WTC11 (cell line): ENCODE measurements around the gene ADGRB3. TPM values are rescaled to one million over a fixed set of nuclear protein-coding genes. Genes with fewer than 3 reads are reported as not detected.

Source experiments
- ATAC-seq: fragments of 200-7000 bp; cut with Tn5 transposase; 2 replicates; pipeline ENCODE4 v1.10.0; 2021; ENCODE audit warnings: mild to moderate bottlenecking, moderate library complexity
- CTCF ChIA-PET: fragments of 300-600 bp; sonication (Branson Sonifier 250); formaldehyde crosslinking; loops from one replicate; lab custom pipeline; 2021; ENCODE audit warnings: antibody characterized with exemption; lab: Charles Lee
- POLR2A ChIA-PET: fragments of 350-600 bp; sonication (Branson Sonifier 250); formaldehyde crosslinking; loops from one replicate; lab custom pipeline; 2021; ENCODE audit warnings: antibody characterized with exemption; lab: Charles Lee
- DNase-seq: peaks from one replicate; pipeline ENCODE4 v3.0.0; 2021; ENCODE audit warnings: low spot score
- H3K27ac Mint-ChIP-seq: 2 replicates; pipeline ENCODE4 v1.8.0; 2021; ENCODE audit warnings: mixed read lengths
- H3K27me3 Mint-ChIP-seq: 2 replicates; pipeline ENCODE4 v1.8.0; 2021; ENCODE audit warnings: low read depth, mild to moderate bottlenecking, moderate library complexity, mixed read lengths
- H3K36me3 Mint-ChIP-seq: 2 replicates; pipeline ENCODE4 v1.8.0; 2021; ENCODE audit warnings: mixed read lengths
- H3K4me1 Mint-ChIP-seq: 2 replicates; pipeline ENCODE4 v1.8.0; 2022; ENCODE audit warnings: mixed read lengths
- H3K4me3 Mint-ChIP-seq: 2 replicates; pipeline ENCODE4 v1.8.0; 2021; ENCODE audit warnings: mild to moderate bottlenecking, moderate library complexity, mixed read lengths
- H3K9me3 Mint-ChIP-seq: 2 replicates; pipeline ENCODE4 v1.8.0; 2021; ENCODE audit warnings: mixed read lengths
- ARID4B ChIP-seq: sonication (generic); formaldehyde crosslinking; IDR thresholded peaks from 2 replicates; pipeline ENCODE4 v1.8.0; 2023; ENCODE audit warnings: missing genetic modification reagents, mild to moderate bottlenecking, borderline replicate concordance
- ATF3 ChIP-seq: sonication (generic); formaldehyde crosslinking; conservative IDR thresholded peaks from 2 replicates; pipeline ENCODE4 v1.8.1; 2022; ENCODE audit warnings: mild to moderate bottlenecking, missing genetic modification reagents
- CBFB ChIP-seq: sonication (generic); formaldehyde crosslinking; IDR thresholded peaks from 2 replicates; pipeline ENCODE4 v1.8.1; 2022; ENCODE audit warnings: mild to moderate bottlenecking, low read depth, missing genetic modification reagents
- E2F1 ChIP-seq: sonication (generic); formaldehyde crosslinking; IDR thresholded peaks from 2 replicates; pipeline ENCODE4 v1.8.0; 2022; ENCODE audit warnings: mild to moderate bottlenecking, missing genetic modification reagents
- GRHL2 ChIP-seq: fragments of 250-450 bp; sonication (Bioruptor Pico); IDR thresholded peaks from 2 replicates; pipeline ENCODE4 v1.8.0; 2022; ENCODE audit warnings: mild to moderate bottlenecking, moderate library complexity; ENCODE audit not compliant: insufficient replicate concordance, severe bottlenecking
- MYBL2 ChIP-seq: sonication (generic); formaldehyde crosslinking; IDR thresholded peaks from 2 replicates; pipeline ENCODE4 v1.8.1; 2023; ENCODE audit warnings: mild to moderate bottlenecking, moderate library complexity, missing genetic modification reagents
- NFATC4 ChIP-seq: fragments of 250-450 bp; sonication (Bioruptor Pico); IDR thresholded peaks from 2 replicates; pipeline ENCODE4 v1.9.0; 2021; ENCODE audit warnings: mild to moderate bottlenecking
- PRDM15 ChIP-seq: sonication (generic); formaldehyde crosslinking; IDR thresholded peaks from 2 replicates; pipeline ENCODE4 v1.8.0; 2022; ENCODE audit warnings: missing genetic modification reagents
- PREB ChIP-seq: sonication (generic); formaldehyde crosslinking; IDR thresholded peaks from 2 replicates; pipeline ENCODE4 v1.8.1; 2022; ENCODE audit warnings: mild to moderate bottlenecking, missing genetic modification reagents, moderate library complexity, borderline replicate concordance
- SOX15 ChIP-seq: fragments of 250-450 bp; sonication (Bioruptor Pico); IDR thresholded peaks from 2 replicates; pipeline ENCODE4 v1.9.0; 2021; ENCODE audit warnings: mild to moderate bottlenecking
- TCF7 ChIP-seq: sonication (generic); formaldehyde crosslinking; IDR thresholded peaks from 2 replicates; pipeline ENCODE4 v1.8.0; 2022; ENCODE audit warnings: mild to moderate bottlenecking, low read depth, missing genetic modification reagents, moderate library complexity
- TEAD1 ChIP-seq: sonication (generic); formaldehyde crosslinking; IDR thresholded peaks from 2 replicates; pipeline ENCODE4 v1.8.0; 2022; ENCODE audit warnings: mild to moderate bottlenecking, missing genetic modification reagents
- TP53 ChIP-seq: sonication (generic); formaldehyde crosslinking; IDR thresholded peaks from 2 replicates; pipeline ENCODE4 v1.8.1; 2023; ENCODE audit warnings: mild to moderate bottlenecking, missing genetic modification reagents
- USF1 ChIP-seq: sonication (generic); formaldehyde crosslinking; IDR thresholded peaks from 2 replicates; pipeline ENCODE4 v1.8.0; 2022; ENCODE audit warnings: mild to moderate bottlenecking, missing genetic modification reagents
- ZNF232 ChIP-seq: sonication (generic); formaldehyde crosslinking; IDR thresholded peaks from 2 replicates; pipeline ENCODE4 v1.8.0; 2022; ENCODE audit warnings: mild to moderate bottlenecking, missing genetic modification reagents
- ZNF416 ChIP-seq: fragments of 250-450 bp; sonication (Bioruptor Pico); IDR thresholded peaks from 2 replicates; pipeline ENCODE4 v1.9.0; 2021; ENCODE audit warnings: mild to moderate bottlenecking, inconsistent platforms
- total RNA-seq: library from RNA; stranded (reverse); gene quantifications from 3 replicates; pipeline ENCODE4 v1.2.3, GENCODE V29; 2021

ADGRB3 gene
- total RNA-seq, 1 experiment from 2014 or later: 1.9 TPM

GRCh38 chr6:68758559-68758958 lies 123.5 kb downstream of the ADGRB3 start (continued):
- TF ChIP-seq ZNF416 (CRISPR knock-in tag): no peak

- no peaks in the 10 kb centered on the region for H3K27me3 Mint-ChIP-seq
- no peaks in the 10 kb centered on the region for H3K36me3 Mint-ChIP-seq
- no peak overlapping the region for H3K4me3 Mint-ChIP-seq
- H3K27ac Mint-ChIP-seq: no peak overlapping the region
- H3K4me1 Mint-ChIP-seq: no peaks in the 10 kb centered on the region
- no peak for TF ChIP-seq PRDM15 (CRISPR knock-in tag)
- TF ChIP-seq GRHL2 (CRISPR knock-in tag): no peak
- no peak for TF ChIP-seq MYBL2
- TF ChIP-seq CBFB: no peak
- no peak for TF ChIP-seq PREB
- TF ChIP-seq USF1 (CRISPR knock-in tag): no peak
- no peak for TF ChIP-seq ZNF232 (CRISPR knock-in tag)
- TF ChIP-seq E2F1: no peak
- no peak for TF ChIP-seq NFATC4 (CRISPR knock-in tag)
- no peak for TF ChIP-seq TCF7 (CRISPR knock-in tag)
- TF ChIP-seq TEAD1 (CRISPR knock-in tag): no peak
- TF ChIP-seq ATF3 (CRISPR knock-in tag): no peak
- TF ChIP-seq SOX15 (CRISPR knock-in tag): no peak
- TF ChIP-seq ARID4B (CRISPR knock-in tag): no peak
- no peak for TF ChIP-seq TP53 (CRISPR knock-in tag)
- DNase-seq: no peak
- H3K9me3 Mint-ChIP-seq: no peaks in the 10 kb centered on the region
- POLR2A ChIA-PET: no interaction called here
- ATAC-seq: no peak
- CTCF ChIA-PET: no interaction called here
Measured at GRCh38 chr6:68760485-68760884, 125.4 kb downstream of the ADGRB3 start.
